Loucy (cell line): ENCODE results near the gene CIP2A.
A peak's percentile ranks its signal among the peaks of the same experiment; 100 is the strongest.

Source experiments
- H2AFZ ChIP-seq: fragments of 200-600 bp; sonication (generic); 2 replicates; pipeline ENCODE4 v1.6.0; 2016; ENCODE audit warnings: antibody characterized with exemption, mild to moderate bottlenecking, low read length, moderate library complexity
- H3F3A ChIP-seq: fragments of 200-600 bp; 2 replicates; pipeline ENCODE4 v1.6.0; 2016; ENCODE audit warnings: antibody characterized with exemption, low read depth, mild to moderate bottlenecking
- H3K27me3 ChIP-seq: fragments of 200-600 bp; sonication (generic); 2 replicates; pipeline ENCODE4 v1.6.1; 2014; ENCODE audit warnings: low read length, mild to moderate bottlenecking; ENCODE audit not compliant: insufficient read depth, poor library complexity, severe bottlenecking
- H3K36me3 ChIP-seq: fragments of 200-600 bp; sonication (generic); 2 replicates; pipeline ENCODE4 v1.6.1; 2016; ENCODE audit warnings: low read length; ENCODE audit not compliant: insufficient read depth
- H3K4me1 ChIP-seq: fragments of 200-600 bp; sonication (generic); 2 replicates; pipeline ENCODE4 v1.5.1; 2014; ENCODE audit warnings: low read length, mild to moderate bottlenecking; ENCODE audit not compliant: insufficient read depth, poor library complexity, severe bottlenecking
- H3K4me2 ChIP-seq: fragments of 200-600 bp; sonication (generic); 2 replicates; pipeline ENCODE4 v1.6.0; 2014; ENCODE audit warnings: antibody characterized with exemption, low read length, low read depth, mild to moderate bottlenecking; ENCODE audit not compliant: poor library complexity, severe bottlenecking
- H3K4me3 ChIP-seq: fragments of 200-600 bp; sonication (generic); 2 replicates; pipeline ENCODE4 v1.5.1; 2014; ENCODE audit warnings: low read length, mild to moderate bottlenecking, mixed read lengths; ENCODE audit not compliant: poor library complexity, severe bottlenecking
- H3K79me2 ChIP-seq: fragments of 200-600 bp; sonication (generic); 2 replicates; pipeline ENCODE4 v1.6.1; 2014; ENCODE audit warnings: low read length; ENCODE audit not compliant: insufficient read depth
- H3K9ac ChIP-seq: fragments of 200-600 bp; sonication (generic); 2 replicates; pipeline ENCODE4 v1.6.0; 2014; ENCODE audit warnings: mild to moderate bottlenecking, low read depth, low read length, moderate library complexity; ENCODE audit not compliant: poor library complexity, severe bottlenecking
- H3K9me2 ChIP-seq: fragments of 200-600 bp; sonication (generic); replicated peaks from 2 replicates; pipeline ENCODE4 v1.6.1; 2016; ENCODE audit warnings: low read depth, low read length, mixed read lengths
- H3K9me3 ChIP-seq: fragments of 200-600 bp; sonication (generic); 2 replicates; pipeline ENCODE4 v1.6.1; 2014; ENCODE audit warnings: mild to moderate bottlenecking, antibody characterized with exemption, low read length, low read depth; ENCODE audit not compliant: insufficient read depth
- H4K20me1 ChIP-seq: fragments of 200-600 bp; sonication (generic); 2 replicates; pipeline ENCODE4 v1.6.0; 2014; ENCODE audit warnings: antibody characterized with exemption, low read length, mild to moderate bottlenecking; ENCODE audit not compliant: insufficient read depth, poor library complexity, severe bottlenecking
- CTCF ChIP-seq: fragments of 200-600 bp; sonication (generic); conservative IDR thresholded peaks from 2 replicates; pipeline ENCODE4 v1.5.1; 2014; ENCODE audit warnings: mild to moderate bottlenecking, antibody characterized with exemption, low read length
- EZH2phosphoT487 ChIP-seq: fragments of 200-600 bp; IDR thresholded peaks from 2 replicates; pipeline ENCODE4 v1.6.1; 2018; ENCODE audit warnings: antibody characterized with exemption, mild to moderate bottlenecking, moderate library complexity, borderline replicate concordance

CIP2A gene

GRCh38 chr3:108598375-108598774 lies 9.1 kb upstream of the CIP2A start:
- no peaks in the 10 kb centered on the region for H3K79me2 ChIP-seq
- TF ChIP-seq CTCF (no peak), EZH2phosphoT487 (no peak)
- H3K9me2 ChIP-seq = no peaks in the 10 kb centered on the region
- no peaks in the 10 kb centered on the region for H4K20me1 ChIP-seq
- no peak overlapping the region for H3K9ac ChIP-seq
- peaks cover 24% of the 10 kb centered on the region for H3K4me1 ChIP-seq
- no peak overlapping the region for H3K4me2 ChIP-seq
- peaks cover 6% of the 10 kb centered on the region; the same call in 1 of the 2 replicates for H3F3A ChIP-seq
- H3K36me3 ChIP-seq = no peaks in the 10 kb centered on the region
- H3K9me3 ChIP-seq = no peaks in the 10 kb centered on the region
- no peaks in the 10 kb centered on the region for H3K27me3 ChIP-seq
- H2AFZ ChIP-seq = no peak overlapping the region
- no peak overlapping the region for H3K4me3 ChIP-seq

GRCh38 chr3:108595321-108595720 lies 6.1 kb upstream of the CIP2A start:
- Histone ChIP-seq H3K36me3 (no peaks in the 10 kb centered on the region), H3K27me3 (no peaks in the 10 kb centered on the region), H3F3A (0 out of 2 replicates have a peak, but pooled peaks cover 4% of the 10 kb centered on the region), H3K4me3 (no peak overlapping the region), H3K9ac (no peak overlapping the region), H3K4me2 (no peak overlapping the region), H3K9me2 (no peaks in the 10 kb centered on the region), H3K4me1 (peaks cover 19% of the 10 kb centered on the region), H3K9me3 (no peaks in the 10 kb centered on the region), H3K79me2 (peaks cover 9% of the 10 kb centered on the region), H2AFZ (no peak overlapping the region), H4K20me1 (no peaks in the 10 kb centered on the region)
- TF ChIP-seq CTCF = no peak
- TF ChIP-seq EZH2phosphoT487 = no peak

GRCh38 chr3:108590460-108590859 lies 1.2 kb upstream of the CIP2A start:
- Histone ChIP-seq H3K9me3 (no peaks in the 10 kb centered on the region), H3K27me3 (no peaks in the 10 kb centered on the region), H3K4me2 (peak overlapping the region; percentile 83), H3K36me3 (no peaks in the 10 kb centered on the region), H3K4me1 (peaks cover 37% of the 10 kb centered on the region), H3K79me2 (peaks cover 55% of the 10 kb centered on the region), H4K20me1 (peaks cover 16% of the 10 kb centered on the region), H2AFZ (no peak overlapping the region), H3K9me2 (no peaks in the 10 kb centered on the region), H3F3A (0 out of 2 replicates have a peak, but pooled peaks cover under 1% of the 10 kb centered on the region), H3K4me3 (peak overlapping the region; percentile 83), H3K9ac (peak overlapping the region; percentile 90)
- TF ChIP-seq CTCF (no peak), EZH2phosphoT487 (no peak)
